IPS-15b (cell line): ENCODE results near the gene IGFLR1.
A peak's percentile ranks its signal among the peaks of the same experiment; 100 is the strongest.

Experiments
- H3K27me3 ChIP-seq: one replicate; pipeline ENCODE4 v1.6.1; 2013; ENCODE audit warnings: low read length; ENCODE audit not compliant: control insufficient read depth, insufficient read depth
- H3K36me3 ChIP-seq: one replicate; pipeline ENCODE4 v1.6.1; 2013; ENCODE audit warnings: low read length; ENCODE audit not compliant: control insufficient read depth, insufficient read depth
- H3K4me1 ChIP-seq: one replicate; pipeline ENCODE4 v1.6.1; 2013; ENCODE audit warnings: mild to moderate bottlenecking, low read length; ENCODE audit not compliant: control insufficient read depth, insufficient read depth
- H3K4me3 ChIP-seq: one replicate; pipeline ENCODE4 v1.5.1; 2013; ENCODE audit warnings: low read depth, low read length
- H3K9ac ChIP-seq: one replicate; pipeline ENCODE4 v1.6.1; 2013; ENCODE audit warnings: low read depth, mild to moderate bottlenecking, low read length
- H3K9me3 ChIP-seq: one replicate; pipeline ENCODE4 v1.6.1; 2013; ENCODE audit warnings: mild to moderate bottlenecking, low read length; ENCODE audit not compliant: control insufficient read depth, insufficient read depth

IGFLR1 gene

DNA sequence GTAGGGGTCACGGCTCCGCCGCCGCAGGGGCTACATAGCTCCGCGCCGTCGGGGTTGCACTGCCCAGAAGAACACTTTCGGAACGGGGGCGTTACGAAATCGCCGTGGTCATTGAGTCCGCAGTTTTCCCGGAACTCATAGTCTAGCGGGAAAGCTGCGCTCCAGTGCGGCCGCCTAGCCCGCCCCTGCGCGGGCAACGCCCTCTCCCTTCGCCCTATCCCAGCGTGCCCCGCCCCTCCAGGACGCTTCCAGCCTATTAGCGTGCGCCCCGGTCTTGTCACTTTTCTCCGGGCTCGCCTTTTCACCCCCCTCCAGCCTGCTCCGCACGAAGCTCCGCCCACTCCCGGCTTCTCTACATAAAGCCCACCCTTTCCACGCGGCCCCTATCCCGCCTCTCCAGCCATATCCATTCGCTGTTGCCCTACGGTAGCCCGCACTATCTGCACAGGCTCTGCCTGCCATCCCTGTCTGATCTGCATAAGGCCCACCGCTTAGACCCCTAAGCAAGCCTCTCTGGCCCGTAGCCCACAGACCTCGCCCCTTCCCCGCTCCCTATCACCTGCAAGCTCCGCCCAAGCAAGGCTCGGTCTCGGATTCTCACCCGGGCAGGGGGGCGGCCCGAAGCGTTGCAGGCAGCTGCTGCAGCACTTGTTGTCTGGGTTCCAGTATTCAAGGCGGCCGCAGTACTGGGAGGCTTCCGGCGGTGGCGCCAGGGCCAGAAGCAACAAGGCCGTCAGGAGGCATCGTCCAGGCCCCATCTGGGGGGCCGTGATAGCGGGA lies 1.6 kb downstream of the IGFLR1 start:
- no peaks in the 10 kb centered on the region for H3K4me1 ChIP-seq
- peaks cover 30% of the 10 kb centered on the region for H3K36me3 ChIP-seq
- no peaks in the 10 kb centered on the region for H3K27me3 ChIP-seq
- no peaks in the 10 kb centered on the region for H3K9me3 ChIP-seq
- H3K9ac ChIP-seq, result peak overlapping the region; percentile 73
- H3K4me3 ChIP-seq, result peak overlapping the region; percentile 88

DNA sequence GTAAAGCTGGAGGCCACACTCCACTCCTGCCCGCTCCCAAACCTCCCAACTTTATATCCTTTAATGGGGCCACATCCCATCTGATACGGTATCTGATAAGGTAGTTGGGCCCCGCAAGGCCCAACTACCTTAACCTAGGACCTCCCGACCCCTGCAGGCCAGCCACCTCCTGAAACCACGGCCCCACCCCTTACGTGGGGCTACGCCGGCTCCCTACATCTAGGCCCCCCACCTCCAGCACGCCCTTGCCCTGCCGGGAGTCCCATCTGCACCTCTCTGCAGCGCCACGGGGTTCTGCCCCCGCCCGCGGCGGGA lies 2.2 kb downstream of the IGFLR1 start:
- Histone ChIP-seq H3K9me3 (no peaks in the 10 kb centered on the region), H3K36me3 (peaks cover 34% of the 10 kb centered on the region), H3K27me3 (no peaks in the 10 kb centered on the region), H3K4me1 (no peaks in the 10 kb centered on the region), H3K9ac (peak overlapping the region; percentile 47), H3K4me3 (peak overlapping the region; percentile 88)

DNA sequence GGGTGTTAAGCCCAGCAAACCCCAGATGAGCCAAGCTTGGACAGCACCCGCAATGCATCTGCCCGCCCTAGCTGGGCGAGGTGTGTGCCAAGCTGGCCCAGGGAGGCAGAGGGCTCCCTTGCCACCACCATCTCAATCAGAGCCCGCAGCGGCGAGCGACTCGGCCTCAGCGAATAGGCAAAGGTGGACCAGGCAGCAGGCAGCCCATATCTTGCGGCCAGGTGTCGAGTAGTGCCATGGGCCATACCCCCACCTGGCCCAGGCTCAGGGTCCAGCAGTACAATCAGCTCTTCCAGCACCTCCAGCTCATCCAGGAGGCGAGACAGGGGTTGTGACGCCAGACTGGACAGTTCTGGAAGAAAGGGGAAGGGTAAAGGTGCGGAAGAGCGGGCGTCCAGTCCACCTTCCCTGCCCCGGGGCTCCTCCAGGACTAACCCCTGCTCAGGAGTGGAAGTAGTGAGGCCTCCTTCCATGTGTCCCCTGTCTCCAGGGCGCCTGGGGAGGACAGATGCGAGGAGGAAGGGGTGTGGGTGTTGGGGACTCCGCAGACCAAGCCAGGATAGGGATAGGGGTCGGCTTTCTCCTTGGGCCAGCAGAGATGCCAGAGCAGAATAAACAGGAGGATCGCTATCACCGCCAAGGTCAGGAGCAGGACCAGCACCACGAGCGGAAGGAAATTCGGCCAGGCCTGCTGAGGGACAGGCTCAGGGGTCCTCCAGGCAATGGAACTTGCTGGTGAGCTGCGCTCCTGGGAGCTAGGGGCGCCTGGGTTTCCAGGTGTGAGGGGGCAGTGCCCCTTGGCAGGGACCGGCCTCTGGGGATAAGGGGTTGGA lies 2.8 kb downstream of the IGFLR1 start:
- Histone ChIP-seq H3K27me3 (no peaks in the 10 kb centered on the region), H3K4me3 (peak overlapping the region; percentile 88), H3K9me3 (no peaks in the 10 kb centered on the region), H3K36me3 (peaks cover 34% of the 10 kb centered on the region), H3K4me1 (no peaks in the 10 kb centered on the region), H3K9ac (peak overlapping the region; percentile 47)

DNA sequence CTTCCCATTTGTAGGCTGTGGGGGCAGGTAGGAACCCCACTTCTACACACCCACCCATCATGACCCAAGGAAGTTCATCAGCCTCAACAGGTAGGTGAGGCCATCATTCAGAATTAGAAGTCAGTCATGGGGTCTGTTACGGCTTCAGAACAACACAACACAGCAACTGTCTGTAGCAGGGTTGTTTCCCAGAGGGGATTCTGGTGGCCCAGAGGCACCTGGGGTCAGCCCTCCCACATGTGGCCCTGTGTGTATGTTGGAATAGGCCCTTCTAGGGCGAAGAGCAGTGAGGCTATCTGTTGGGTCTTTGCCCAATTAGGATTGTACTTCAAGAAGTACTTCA lies 3.4 kb downstream of the IGFLR1 start:
- H3K27me3 ChIP-seq, result no peaks in the 10 kb centered on the region
- H3K36me3 ChIP-seq, result peaks cover 38% of the 10 kb centered on the region
- no peak overlapping the region for H3K9ac ChIP-seq
- no peak overlapping the region for H3K4me3 ChIP-seq
- H3K9me3 ChIP-seq, result no peaks in the 10 kb centered on the region
- no peaks in the 10 kb centered on the region for H3K4me1 ChIP-seq

DNA sequence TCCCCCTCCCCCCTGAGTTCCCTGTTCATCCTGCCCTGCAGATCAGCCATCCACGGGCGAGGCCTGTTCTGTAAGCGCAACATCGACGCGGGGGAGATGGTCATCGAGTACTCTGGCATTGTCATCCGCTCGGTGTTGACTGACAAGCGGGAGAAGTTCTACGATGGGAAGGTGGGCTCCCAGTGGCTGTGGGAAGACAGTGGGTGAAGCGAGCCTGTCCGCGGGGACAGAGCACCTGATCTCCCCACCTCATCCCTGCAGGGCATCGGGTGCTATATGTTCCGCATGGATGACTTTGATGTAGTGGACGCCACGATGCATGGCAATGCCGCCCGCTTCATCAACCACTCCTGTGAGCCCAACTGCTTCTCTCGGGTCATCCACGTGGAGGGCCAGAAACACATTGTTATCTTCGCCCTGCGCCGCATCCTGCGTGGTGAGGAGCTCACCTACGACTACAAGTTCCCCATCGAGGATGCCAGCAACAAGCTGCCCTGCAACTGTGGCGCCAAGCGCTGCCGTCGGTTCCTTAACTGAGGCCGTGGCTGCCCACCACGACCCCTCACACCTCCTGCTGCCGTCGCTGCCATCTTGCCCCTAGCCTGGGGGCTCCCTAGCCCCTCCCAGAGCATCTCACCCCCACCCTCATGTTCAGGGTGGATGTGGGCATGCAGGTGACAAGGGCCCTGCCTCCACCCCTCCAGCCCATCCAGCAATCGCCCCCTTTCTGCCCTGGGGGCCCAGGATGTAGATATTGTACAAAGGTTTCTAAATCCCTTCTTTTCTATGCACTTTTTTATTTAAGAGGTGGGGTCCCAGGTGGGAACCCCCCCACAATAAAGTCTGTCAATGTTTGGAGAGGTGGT lies 4.0 kb downstream of the IGFLR1 start:
- peaks cover 43% of the 10 kb centered on the region for H3K36me3 ChIP-seq
- no peak overlapping the region for H3K9ac ChIP-seq
- no peaks in the 10 kb centered on the region for H3K4me1 ChIP-seq
- H3K4me3 ChIP-seq, result no peak overlapping the region
- no peaks in the 10 kb centered on the region for H3K27me3 ChIP-seq
- H3K9me3 ChIP-seq, result no peaks in the 10 kb centered on the region

DNA sequence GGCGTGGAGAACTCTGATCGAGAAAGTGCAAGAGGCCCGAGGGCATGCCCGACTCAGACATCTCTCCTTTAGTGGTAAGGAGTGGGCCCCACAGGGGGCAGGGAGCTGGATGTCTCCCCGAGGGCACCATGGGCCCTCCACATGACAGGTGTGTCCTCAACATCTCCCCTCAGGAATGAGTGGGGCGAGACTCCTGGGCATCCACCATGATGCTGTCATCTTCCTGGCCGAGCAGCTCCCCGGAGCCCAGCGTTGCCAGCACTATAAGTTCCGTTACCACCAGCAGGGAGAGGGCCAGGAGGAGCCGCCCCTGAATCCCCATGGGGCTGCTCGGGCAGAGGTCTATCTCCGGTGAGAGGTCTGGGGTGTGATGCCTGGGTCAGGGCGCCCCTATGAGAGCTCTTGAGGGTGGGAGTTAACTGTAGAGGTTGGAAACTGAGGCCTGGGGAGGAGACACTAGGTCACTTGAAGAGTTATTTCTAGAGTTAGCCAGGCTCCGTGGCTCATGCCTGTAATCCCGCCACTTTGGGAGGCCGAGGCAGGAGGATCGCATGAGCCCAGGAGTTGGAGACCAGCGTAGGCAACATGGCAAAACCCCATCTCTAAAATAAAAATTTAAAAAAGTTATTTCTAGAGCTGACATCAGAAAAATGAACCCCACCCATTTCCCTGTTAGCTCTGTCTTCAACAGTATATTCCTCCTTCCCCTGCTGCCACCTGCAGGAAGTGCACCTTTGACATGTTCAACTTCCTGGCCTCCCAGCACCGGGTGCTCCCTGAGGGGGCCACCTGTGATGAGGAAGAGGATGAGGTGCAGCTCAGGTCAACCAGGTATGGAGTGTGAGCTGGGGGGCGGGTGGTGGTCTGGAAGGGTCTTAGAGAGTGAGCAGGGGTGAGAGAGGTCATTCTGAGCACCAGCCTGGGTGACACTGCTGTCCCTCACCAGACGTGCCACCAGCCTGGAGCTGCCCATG lies 5.1 kb downstream of the IGFLR1 start:
- H3K4me3 ChIP-seq, result no peak overlapping the region
- H3K27me3 ChIP-seq, result no peaks in the 10 kb centered on the region
- peaks cover 43% of the 10 kb centered on the region for H3K36me3 ChIP-seq
- H3K9ac ChIP-seq, result no peak overlapping the region
- no peaks in the 10 kb centered on the region for H3K9me3 ChIP-seq
- H3K4me1 ChIP-seq, result no peaks in the 10 kb centered on the region

DNA sequence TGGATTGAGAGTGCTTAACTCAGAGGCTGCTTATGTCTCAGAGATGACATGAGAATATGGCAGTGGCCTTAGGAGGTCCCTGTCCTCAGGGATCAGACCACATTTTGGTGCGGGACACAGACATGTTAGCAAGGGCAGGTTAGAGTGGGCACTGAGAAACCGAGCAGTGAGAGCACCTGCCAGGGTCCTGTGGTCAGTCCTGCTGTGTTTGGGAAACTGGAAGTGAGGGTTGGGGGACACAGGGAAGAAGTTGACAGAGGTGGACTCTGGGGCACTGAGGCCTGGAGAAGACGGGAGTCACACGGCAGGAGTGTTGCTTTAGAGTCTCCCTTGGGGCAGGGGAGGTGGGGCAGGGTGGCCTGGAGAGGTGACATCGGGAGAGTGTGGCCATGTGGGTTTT lies 7.4 kb downstream of the IGFLR1 start:
- Histone ChIP-seq H3K27me3 (no peaks in the 10 kb centered on the region), H3K4me3 (no peak overlapping the region), H3K9me3 (no peaks in the 10 kb centered on the region), H3K36me3 (peaks cover 62% of the 10 kb centered on the region), H3K9ac (no peak overlapping the region), H3K4me1 (no peaks in the 10 kb centered on the region)

DNA sequence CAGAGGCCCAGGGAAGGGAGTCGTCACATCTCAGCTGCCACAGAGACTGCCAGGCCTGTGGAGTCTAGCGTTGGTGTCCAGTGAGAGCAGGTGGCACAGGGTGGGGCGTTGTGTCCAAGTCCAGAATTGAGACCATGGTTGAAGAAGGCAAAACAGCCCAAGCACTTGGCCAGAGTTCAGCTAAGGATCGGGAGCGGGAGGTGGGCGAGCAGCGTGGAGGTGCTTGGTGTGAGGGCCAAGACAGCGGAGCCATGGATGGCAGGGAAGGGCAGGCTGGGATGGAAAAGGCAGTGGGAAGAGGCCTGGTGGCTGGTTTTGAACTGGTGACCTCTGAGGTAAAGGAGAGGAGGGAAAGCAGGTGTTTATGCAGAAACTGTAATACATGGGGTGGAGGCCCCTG lies 8.0 kb downstream of the IGFLR1 start:
- Histone ChIP-seq H3K27me3 (no peaks in the 10 kb centered on the region), H3K9ac (no peak overlapping the region), H3K36me3 (peaks cover 68% of the 10 kb centered on the region), H3K4me1 (no peaks in the 10 kb centered on the region), H3K9me3 (no peaks in the 10 kb centered on the region), H3K4me3 (no peak overlapping the region)

DNA sequence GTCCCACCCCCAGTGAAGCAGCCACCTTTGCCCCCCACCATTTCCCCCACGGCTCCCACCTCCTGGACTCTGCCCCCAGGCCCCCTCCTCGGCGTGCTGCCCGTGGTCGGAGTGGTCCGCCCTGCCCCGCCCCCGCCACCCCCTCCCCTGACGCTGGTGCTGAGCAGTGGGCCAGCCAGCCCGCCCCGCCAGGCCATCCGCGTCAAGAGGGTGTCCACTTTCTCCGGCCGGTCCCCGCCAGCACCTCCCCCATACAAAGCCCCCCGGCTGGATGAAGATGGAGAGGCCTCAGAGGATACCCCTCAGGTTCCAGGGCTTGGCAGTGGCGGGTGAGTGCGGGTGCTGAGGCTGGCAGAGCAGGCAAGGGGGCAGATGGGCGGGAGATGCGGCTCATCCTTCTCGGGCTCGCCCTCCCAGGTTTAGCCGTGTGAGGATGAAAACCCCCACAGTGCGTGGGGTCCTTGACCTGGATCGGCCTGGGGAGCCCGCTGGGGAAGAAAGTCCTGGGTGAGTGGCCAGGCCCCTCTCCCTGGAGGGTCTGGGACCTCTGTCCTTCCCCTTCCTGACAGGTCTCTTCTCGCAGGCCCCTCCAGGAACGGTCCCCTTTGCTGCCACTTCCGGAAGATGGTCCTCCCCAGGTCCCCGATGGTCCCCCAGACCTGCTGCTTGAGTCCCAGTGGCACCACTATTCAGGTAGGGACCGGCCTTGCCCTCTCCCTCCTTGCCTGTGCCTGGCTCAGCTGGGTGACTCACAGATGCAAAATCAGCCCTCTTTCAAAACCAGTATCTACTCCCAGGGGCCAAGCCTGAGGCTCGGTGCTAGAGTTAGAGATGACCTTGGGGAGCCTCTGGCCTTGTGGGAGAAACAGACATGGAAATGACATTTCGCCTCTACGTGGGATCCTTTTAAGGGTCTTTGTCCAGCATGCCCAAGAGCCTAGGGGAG lies 8.8 kb downstream of the IGFLR1 start:
- Histone ChIP-seq H3K4me1 (no peaks in the 10 kb centered on the region), H3K27me3 (no peaks in the 10 kb centered on the region), H3K9me3 (no peaks in the 10 kb centered on the region), H3K4me3 (no peak overlapping the region), H3K9ac (no peak overlapping the region), H3K36me3 (peaks cover 68% of the 10 kb centered on the region)

DNA sequence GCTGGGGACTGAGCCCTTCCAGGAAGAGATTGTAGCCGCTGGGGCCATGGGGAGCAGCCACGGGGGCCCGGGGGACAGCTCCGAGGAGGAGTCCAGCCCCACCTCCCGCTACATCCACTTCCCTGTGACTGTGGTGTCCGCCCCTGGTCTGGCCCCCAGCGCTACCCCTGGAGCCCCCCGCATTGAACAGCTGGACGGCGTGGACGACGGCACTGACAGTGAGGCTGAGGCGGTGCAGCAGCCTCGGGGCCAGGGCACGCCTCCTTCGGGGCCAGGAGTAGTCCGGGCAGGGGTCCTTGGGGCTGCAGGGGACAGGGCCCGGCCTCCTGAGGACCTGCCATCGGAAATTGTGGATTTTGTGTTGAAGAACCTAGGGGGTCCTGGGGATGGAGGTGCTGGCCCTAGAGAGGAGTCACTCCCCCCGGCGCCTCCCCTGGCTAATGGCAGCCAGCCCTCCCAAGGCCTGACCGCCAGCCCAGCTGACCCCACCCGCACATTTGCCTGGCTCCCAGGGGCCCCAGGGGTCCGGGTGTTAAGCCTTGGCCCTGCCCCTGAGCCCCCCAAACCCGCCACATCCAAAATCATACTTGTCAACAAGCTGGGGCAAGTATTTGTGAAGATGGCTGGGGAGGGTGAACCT lies 9.6 kb downstream of the IGFLR1 start:
- no peaks in the 10 kb centered on the region for H3K9me3 ChIP-seq
- peaks cover 68% of the 10 kb centered on the region for H3K36me3 ChIP-seq
- no peaks in the 10 kb centered on the region for H3K27me3 ChIP-seq
- no peaks in the 10 kb centered on the region for H3K4me1 ChIP-seq
- H3K4me3 ChIP-seq, result no peak overlapping the region
- no peak overlapping the region for H3K9ac ChIP-seq
